SHP77 treated with DMSO at 0.1 percent for 48 hours (cell line): ENCODE data around the gene RBM38.

Source experiments
- DNase-seq: peaks from one replicate; lab custom pipeline; 2025; lab: John Stamatoyannopoulos, UW

The RBM38 gene

GRCh38 chr20:57404006-57404405 is 12.8 kb downstream of the RBM38 start:
- no peak for DNase-seq

GRCh38 chr20:57404419-57405072 is 13.3 kb downstream of the RBM38 start:
- no peak for DNase-seq

- no peak for DNase-seq
Observed at GRCh38 chr20:57405236-57406016, 14.2 kb downstream of the RBM38 start.

- DNase-seq, result no peak
Observed at GRCh38 chr20:57407541-57407956, 16.4 kb downstream of the RBM38 start.

- no peak for DNase-seq
Observed at GRCh38 chr20:57408131-57408530, 16.9 kb downstream of the RBM38 start.

- DNase-seq, result no peak
Observed at GRCh38 chr20:57408536-57409233, 17.5 kb downstream of the RBM38 start.

GRCh38 chr20:57409316-57409671 is 18.1 kb downstream of the RBM38 start:
- DNase-seq, result no peak

- DNase-seq, result no peak
Observed at GRCh38 chr20:57409672-57410397, 18.6 kb downstream of the RBM38 start.

GRCh38 chr20:57410398-57410920 is 19.3 kb downstream of the RBM38 start:
- DNase-seq, result no peak

- DNase-seq, result no peak
Observed at GRCh38 chr20:57410924-57411323, 19.7 kb downstream of the RBM38 start.

GRCh38 chr20:57411406-57412283 is 20.4 kb downstream of the RBM38 start:
- DNase-seq, result no peak

GRCh38 chr20:57412347-57413029 is 21.3 kb downstream of the RBM38 start:
- no peak for DNase-seq

GRCh38 chr20:57413986-57414385 is 22.8 kb downstream of the RBM38 start:
- DNase-seq, result no peak

GRCh38 chr20:57414867-57415592 is 23.8 kb downstream of the RBM38 start:
- DNase-seq, result no peak

GRCh38 chr20:57415771-57416170 is 24.6 kb downstream of the RBM38 start:
- no peak for DNase-seq

GRCh38 chr20:57416296-57417022 is 25.3 kb downstream of the RBM38 start:
- no peak for DNase-seq

GRCh38 chr20:57417051-57417689 is 26.0 kb downstream of the RBM38 start:
- DNase-seq, result no peak
